Measurements from ENCODE around the gene TMEM51. TPM values are rescaled to one million over a fixed set of nuclear protein-coding genes. Genes with fewer than 3 reads are reported as not detected.
A peak's percentile ranks its signal among the peaks of the same experiment; 100 is the strongest.

The TMEM51 gene
- total RNA-seq, 1 experiment from 2014 or later: 21.4 TPM

DNA sequence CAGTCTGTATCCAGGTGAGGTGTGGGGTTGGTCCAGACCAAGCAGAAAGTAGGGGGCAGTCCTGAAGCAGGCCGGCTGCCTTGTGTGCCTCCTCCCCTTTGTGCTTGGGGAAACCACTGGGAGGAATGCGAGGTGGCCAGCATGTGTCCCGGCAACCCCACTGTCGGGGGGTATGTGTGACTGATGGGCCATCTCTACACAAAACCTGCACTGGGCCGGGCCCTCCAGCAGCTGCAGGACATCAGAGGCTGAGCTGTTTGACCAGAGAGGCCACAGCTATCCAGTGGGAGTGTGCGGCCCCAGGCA, 33.3 kb downstream of the TMEM51 start:
- H3K27ac ChIP-seq: peak overlapping the region; percentile 31
- no peaks in the 10 kb centered on the region for H3K36me3 ChIP-seq
- H3K9me3 ChIP-seq (replicated peaks): no peaks in the 10 kb centered on the region
- no peaks in the 10 kb centered on the region for H3K27me3 ChIP-seq
- peak; percentile 71 to 73 for DNase-seq
- peaks cover 38% of the 10 kb centered on the region for H3K4me1 ChIP-seq
- no peak overlapping the region for H3K4me3 ChIP-seq

DNA sequence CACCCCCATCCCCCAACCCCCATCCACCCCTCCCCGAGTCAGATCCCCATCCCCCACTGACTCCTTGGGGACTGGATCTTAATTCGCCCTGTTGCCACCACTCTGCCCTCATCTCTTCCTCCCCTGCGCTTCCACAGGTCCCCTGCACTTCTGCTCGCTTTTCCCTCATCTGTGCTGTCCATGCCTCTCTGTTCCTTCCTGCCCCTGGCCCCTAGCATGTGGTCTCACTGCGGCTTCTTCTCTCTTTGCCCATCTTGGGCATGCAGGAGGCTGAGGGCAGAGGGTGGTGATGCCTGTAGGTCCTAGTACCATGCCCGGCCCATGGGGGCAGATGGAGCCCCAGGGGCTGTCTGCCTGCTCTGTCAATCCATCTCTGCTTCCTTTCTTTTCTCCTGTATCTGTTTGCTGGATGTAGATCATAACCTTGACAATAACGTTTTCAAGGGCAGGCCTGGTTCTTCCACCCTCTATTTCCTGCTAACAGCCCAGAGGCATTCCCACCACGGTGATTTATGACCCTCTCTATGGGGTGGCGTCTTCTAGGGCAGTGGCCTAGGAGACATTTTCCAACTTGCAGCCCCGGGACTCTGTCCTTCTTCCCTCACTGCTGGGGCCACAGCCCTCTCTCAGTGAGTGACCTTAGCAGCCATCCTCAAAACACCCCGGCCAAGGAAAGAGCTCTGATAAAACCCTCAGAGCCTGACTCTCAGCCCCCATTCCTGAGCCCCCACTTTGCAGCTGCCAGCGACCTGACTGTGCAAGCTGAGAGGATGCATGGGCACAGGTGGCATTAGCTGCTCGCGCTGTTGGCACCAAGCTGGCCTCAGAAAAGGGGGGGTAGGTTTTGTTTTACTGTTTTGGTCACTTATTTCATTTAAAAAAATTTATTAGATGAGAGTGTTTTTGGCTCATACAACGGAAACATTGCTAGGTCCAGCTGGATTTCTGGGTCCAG, 33.9 kb downstream of the TMEM51 start:
- H3K4me3 ChIP-seq: peak overlapping the region; percentile 4; the same call in 1 of the 2 replicates
- H3K27me3 ChIP-seq: no peaks in the 10 kb centered on the region
- peak overlapping the region; percentile 60 for H3K27ac ChIP-seq
- no peaks in the 10 kb centered on the region for H3K9me3 ChIP-seq (replicated peaks)
- DNase-seq: peak; percentile 43 to 63
- H3K36me3 ChIP-seq: no peaks in the 10 kb centered on the region
- H3K4me1 ChIP-seq: peaks cover 38% of the 10 kb centered on the region

DNA sequence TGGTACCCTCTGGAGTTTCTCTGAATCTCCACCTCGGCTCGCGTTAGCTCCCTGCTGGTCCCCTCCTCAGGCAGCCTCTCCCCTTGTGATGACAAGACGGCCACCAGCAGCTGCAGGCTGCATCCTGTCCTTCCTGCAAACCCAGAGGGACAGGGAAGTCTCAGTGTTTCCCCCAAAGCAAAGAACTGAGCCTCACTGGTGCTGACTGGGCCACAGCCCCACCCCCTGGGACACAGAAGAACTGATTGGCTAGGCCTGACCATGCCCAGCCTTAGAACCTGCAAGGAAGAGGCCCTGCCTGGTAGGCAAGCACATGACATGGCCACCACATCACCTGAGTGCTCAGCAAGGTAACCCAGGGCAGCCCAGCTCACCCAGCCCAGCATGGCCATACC, 34.6 kb downstream of the TMEM51 start:
- no peaks in the 10 kb centered on the region for H3K9me3 ChIP-seq (replicated peaks)
- H3K4me1 ChIP-seq: peaks cover 42% of the 10 kb centered on the region
- H3K27ac ChIP-seq: peak overlapping the region; percentile 60
- peak; percentile 82 to 90 for DNase-seq
- H3K4me3 ChIP-seq: no peak overlapping the region; the same call in 1 of the 2 replicates
- H3K27me3 ChIP-seq: no peaks in the 10 kb centered on the region
- no peaks in the 10 kb centered on the region for H3K36me3 ChIP-seq

DNA sequence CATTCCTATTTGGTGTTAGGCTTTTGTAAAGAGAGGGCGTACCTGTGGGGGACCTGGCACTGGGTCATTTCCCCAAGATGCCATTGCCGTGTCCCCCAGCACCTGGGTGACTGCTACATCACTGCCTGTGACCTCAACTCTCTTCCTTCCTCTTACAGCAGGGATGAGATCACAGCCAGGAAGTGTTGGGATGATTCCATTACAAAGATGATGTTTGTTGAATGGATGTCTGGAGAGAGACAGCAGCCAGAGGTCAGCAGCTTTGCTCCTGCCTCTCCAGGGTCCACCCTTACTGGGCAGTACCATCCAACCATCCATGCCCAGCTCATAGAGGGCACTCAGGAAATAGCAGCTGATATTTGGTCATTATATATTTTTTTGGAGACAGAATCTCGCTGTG, 35.1 kb downstream of the TMEM51 start:
- Histone ChIP-seq H3K4me1 (peaks cover 43% of the 10 kb centered on the region), H3K36me3 (no peaks in the 10 kb centered on the region), H3K9me3 (replicated peaks) (no peaks in the 10 kb centered on the region), H3K27me3 (no peaks in the 10 kb centered on the region), H3K4me3 (no peak overlapping the region), H3K27ac (peak overlapping the region; percentile 60)
- no peak for DNase-seq

DNA sequence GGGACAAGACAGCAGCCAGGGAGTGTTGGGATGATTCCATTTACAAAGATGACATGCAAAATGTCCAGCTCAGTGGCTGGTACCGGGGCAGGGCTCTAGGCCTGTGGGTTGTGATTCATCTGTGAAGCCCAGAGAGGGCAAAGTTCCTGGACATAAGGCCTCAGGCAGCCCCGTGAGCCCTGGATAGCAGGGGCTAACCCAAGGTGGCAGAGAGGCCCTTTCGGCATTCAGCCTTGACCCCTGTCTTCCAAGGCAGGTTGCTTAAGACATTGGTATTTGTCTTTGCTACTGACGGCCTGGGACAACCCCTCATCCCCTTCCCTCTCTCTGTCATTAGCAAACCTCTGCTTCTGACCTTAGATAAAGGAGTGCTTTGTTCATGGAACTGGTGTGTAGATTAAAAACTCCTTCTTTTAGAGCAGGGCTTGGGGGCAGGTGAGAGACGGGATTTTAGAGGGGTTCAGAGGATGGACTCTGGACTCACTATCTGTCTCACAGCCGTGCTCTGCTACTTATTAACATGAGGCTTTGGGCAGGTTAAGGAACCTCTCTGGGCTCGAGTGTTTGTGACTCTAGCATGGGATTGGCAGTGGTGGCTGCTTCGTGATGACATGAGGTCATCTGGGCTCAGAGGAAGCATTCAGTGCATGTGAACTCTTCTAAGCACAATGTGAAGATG, 36.3 kb downstream of the TMEM51 start:
- no peaks in the 10 kb centered on the region for H3K36me3 ChIP-seq
- no peak overlapping the region for H3K4me3 ChIP-seq
- DNase-seq: no peak
- H3K27ac ChIP-seq: no peak overlapping the region
- no peaks in the 10 kb centered on the region for H3K27me3 ChIP-seq
- H3K9me3 ChIP-seq (replicated peaks): no peaks in the 10 kb centered on the region
- H3K4me1 ChIP-seq: peaks cover 43% of the 10 kb centered on the region

DNA sequence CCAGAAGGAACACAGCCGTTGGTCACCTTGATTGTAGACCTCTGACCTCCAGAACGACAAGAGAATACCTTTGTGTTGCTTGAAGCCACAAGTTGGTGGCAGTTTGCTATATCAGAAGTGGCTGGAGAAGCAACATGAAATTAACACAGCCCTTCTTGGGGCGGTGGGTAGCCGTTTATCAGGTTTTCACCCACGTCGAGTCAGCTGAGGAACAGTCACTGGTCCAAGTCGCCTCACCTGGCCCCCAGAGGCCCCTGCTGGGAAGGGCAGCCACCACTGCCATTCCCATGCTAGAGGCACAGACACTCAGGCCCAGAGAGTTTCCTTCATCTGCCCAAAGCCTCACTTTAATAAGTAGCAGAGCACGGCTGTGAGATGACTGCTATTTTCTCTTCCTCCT, 37.7 kb downstream of the TMEM51 start:
- no peak for DNase-seq
- no peak overlapping the region for H3K4me3 ChIP-seq
- no peak overlapping the region for H3K27ac ChIP-seq
- no peaks in the 10 kb centered on the region for H3K36me3 ChIP-seq
- H3K9me3 ChIP-seq (replicated peaks): no peaks in the 10 kb centered on the region
- H3K4me1 ChIP-seq: peaks cover 30% of the 10 kb centered on the region
- H3K27me3 ChIP-seq: no peaks in the 10 kb centered on the region

DNA sequence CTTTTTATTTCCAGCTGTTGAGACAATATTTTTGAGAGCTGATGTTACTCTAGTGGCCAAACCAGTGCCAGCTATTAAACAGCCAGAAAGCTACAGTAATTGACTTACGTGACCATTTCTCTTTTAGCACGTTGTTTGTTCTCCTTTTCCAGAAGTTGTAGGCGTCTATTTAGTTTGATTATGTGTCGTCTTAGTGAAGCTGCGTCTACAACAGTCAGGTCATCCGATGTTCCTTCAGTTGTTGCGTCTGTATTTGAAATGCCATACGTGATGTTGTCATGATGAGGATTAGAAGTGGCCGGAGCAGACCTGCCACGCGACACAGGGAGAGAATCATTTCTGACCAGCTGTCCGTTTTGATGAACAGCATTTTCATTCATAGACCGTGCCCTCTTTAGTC, 38.2 kb downstream of the TMEM51 start:
- H3K4me3 ChIP-seq: no peak overlapping the region
- H3K27ac ChIP-seq: no peak overlapping the region
- H3K4me1 ChIP-seq: peaks cover 24% of the 10 kb centered on the region
- H3K9me3 ChIP-seq (replicated peaks): no peaks in the 10 kb centered on the region
- H3K27me3 ChIP-seq: no peaks in the 10 kb centered on the region
- no peak for DNase-seq
- H3K36me3 ChIP-seq: no peaks in the 10 kb centered on the region

DNA sequence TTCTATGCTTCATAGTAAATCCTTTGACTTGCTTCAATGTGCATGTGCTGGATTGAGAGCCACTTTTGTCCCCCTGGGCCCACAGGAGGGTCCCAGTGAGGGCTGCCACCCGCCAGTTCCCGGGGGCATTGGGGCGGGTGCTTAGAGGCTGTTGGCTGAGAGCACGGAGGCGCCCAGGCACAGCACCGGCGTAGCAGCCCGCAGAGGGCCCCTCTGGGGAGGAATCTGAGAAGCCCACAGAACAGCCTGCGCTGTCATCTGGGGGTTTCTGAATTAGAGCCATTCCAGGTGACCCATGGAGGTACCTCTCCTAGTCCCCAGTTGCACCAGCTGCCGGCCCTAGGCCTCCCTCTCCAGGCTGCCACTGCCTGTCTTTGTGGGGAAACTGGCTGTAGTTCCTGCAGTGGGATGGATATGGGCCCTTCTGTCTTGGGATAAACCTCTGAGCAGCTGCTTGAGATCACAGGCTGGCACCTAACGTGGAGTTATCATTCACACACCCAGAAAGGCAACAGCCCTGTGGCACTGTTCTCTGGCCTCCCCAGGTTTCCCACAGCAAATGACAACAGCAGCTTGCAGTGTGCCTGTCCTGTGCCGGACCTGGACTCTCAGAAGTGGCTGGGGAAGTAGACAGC, 39.5 kb downstream of the TMEM51 start:
- H3K36me3 ChIP-seq: no peaks in the 10 kb centered on the region
- no peaks in the 10 kb centered on the region for H3K27me3 ChIP-seq
- H3K4me3 ChIP-seq: no peak overlapping the region
- no peak overlapping the region for H3K27ac ChIP-seq
- peak in 1 of 2 experiments; percentile 60 for DNase-seq
- no peaks in the 10 kb centered on the region for H3K9me3 ChIP-seq (replicated peaks)
- peaks cover 14% of the 10 kb centered on the region for H3K4me1 ChIP-seq

DNA sequence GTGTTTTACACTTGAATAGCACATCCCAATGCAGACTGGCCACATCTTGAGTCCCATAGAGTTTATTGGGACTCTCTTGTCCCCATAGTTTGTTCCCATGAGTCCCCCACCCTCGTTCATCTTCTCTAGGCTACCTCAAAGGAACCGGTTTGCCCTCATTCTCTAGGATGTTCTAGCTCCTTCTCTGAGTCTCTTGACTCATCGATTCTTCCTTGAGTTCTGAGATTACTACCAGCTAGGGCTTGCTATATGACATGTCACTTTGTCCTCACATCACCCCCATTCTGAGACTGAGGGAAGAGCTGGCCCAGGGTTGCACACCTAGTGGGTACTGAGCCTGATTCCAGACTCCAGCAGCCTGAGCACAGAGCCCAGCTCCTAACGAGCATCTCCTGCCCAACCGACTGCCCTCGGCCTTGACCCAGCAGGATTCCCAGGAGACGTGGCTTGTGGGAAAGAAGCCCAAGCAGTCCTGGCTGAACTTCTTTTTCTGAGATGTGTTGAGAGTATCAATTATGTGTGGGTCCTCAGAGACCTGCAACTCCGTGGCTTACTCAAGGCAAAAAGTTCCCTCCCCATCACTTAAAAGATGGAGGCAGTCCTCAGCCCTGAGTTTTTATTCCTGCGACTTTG, 42.0 kb downstream of the TMEM51 start:
- Histone ChIP-seq H3K4me1 (peaks cover 9% of the 10 kb centered on the region), H3K4me3 (no peak overlapping the region), H3K9me3 (replicated peaks) (no peaks in the 10 kb centered on the region), H3K36me3 (no peaks in the 10 kb centered on the region), H3K27me3 (no peaks in the 10 kb centered on the region), H3K27ac (no peak overlapping the region)
- DNase-seq: no peak

DNA sequence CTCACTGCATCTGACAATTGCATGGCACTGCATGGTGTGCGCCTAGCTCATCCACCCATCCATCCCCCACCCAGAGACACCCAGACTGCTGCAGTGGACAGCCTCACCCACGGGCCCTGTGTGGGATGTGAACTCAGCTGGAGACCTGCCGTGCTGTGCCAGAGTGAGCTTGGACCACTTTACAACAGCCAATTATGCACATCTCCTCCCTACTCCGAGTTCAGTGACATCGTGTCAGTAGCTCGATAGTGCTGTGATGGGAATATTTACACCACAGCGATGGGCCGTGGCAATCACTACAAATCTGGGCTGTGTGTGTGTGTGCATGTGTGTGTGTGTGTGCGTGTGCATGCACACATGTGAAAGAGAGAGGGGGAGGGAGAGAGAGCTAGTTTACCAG, 42.5 kb downstream of the TMEM51 start:
- peaks cover 12% of the 10 kb centered on the region for H3K4me1 ChIP-seq
- no peaks in the 10 kb centered on the region for H3K9me3 ChIP-seq (replicated peaks)

DNA sequence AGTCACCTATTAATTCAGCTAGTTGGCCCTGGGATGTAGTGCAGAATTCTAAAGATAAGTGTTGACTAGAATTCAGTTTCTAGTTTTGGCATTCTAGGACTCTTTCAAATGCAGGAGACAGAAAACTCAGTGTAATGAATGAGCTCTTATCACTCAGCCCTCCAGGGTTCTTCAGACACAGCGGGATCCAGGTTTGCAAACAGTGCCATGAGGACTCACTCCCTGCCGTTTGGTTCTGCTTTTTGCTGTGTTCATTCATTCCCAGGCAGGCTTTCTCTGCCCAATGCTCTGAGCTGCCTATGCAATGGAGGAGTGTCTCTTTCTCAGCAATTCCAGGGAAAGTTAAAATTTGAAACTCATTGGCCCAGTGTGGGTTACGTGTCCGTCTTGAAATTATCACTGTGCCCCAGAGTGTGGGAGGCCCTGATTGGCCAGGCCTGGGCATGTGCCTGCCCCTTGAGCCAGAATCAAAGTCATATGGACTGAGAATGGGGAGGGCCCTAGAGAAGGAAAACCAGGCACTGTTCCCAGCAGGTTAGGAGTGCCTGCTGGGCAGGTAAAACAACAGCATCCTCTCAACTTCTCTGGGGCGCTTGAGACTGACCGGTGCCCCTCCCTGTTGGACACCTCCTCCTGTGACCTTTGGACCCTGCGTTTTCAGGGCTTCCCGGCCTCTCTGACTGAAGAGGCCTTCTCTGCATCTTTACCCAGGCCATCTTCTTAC, 43.4 kb downstream of the TMEM51 start:
- Histone ChIP-seq H3K27ac (no peak overlapping the region), H3K27me3 (no peaks in the 10 kb centered on the region), H3K36me3 (no peaks in the 10 kb centered on the region), H3K4me3 (no peak overlapping the region), H3K9me3 (replicated peaks) (no peaks in the 10 kb centered on the region), H3K4me1 (peaks cover 12% of the 10 kb centered on the region)
- no peak for DNase-seq

More for the DNA sequence above, 42.5 kb downstream of the TMEM51 start:
- no peaks in the 10 kb centered on the region for H3K36me3 ChIP-seq
- no peak overlapping the region for H3K4me3 ChIP-seq
- H3K27ac ChIP-seq: no peak overlapping the region
- no peak for DNase-seq
- no peaks in the 10 kb centered on the region for H3K27me3 ChIP-seq

DNA sequence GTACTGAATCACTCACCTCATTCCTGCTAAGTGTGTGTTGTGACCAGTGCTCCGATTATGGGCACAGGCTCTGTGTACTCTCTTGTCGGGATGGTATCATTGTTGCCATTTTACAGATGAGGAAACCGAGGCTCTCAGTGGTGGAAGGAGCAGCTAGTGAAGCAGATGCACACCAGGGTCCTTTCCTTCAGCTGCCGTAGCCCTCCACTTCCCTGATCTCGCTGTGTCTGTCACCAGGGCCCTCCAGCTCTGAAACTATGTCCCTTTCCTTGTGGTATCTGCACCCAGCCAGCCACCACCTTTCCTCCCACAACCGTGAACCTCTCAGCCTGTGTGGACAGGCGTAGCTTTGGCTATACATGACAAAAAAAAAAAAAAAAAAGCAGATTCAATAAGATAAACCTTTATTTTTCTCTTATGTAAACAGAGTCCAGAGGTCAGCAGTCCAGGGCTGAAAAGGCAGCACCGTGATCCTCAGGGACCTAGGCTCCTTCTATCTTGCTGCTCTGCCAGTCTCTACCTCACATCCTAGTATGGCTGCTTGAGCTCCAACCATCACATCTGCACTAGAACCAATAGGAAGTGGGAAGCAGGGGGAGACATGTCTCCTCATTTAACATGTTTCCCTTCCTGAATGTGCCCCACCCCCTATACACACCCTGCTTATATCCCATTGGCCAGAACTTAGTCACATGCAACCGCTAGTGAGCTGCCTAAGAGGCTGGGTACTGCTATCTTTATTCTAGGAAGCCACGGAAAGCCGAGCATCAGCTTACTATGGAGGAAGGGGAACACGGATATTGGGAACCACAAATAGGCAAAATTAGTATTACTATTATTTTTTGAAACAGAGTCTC, 44.3 kb downstream of the TMEM51 start:
- Histone ChIP-seq H3K27me3 (no peaks in the 10 kb centered on the region), H3K27ac (no peak overlapping the region), H3K4me1 (peaks cover 12% of the 10 kb centered on the region), H3K4me3 (no peak overlapping the region), H3K9me3 (replicated peaks) (no peaks in the 10 kb centered on the region), H3K36me3 (no peaks in the 10 kb centered on the region)
- no peak for DNase-seq

DNA sequence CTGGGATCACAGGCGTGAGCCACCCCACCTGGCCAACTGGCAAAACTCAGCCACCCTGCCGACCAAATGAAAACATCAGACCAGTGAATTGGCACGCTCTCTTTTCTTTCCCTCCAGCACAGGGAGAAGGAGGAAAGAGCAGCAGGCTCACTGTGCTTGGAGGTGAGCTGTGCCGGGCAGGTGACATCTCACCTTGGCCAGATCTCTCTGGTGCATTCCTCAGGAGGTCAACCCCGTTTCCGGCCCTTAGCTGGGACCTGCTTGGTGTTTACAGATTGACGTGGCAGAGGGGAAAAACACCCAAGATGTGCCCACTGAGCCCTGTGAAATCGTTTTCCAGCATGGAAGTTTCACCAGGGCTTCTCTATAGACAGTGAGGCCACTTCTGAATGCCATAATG, 45.1 kb downstream of the TMEM51 start:
- DNase-seq: no peak

More for the DNA sequence above, 45.1 kb downstream of the TMEM51 start:
- Histone ChIP-seq H3K9me3 (replicated peaks) (no peaks in the 10 kb centered on the region), H3K36me3 (no peaks in the 10 kb centered on the region), H3K27me3 (no peaks in the 10 kb centered on the region), H3K4me3 (no peak overlapping the region), H3K27ac (no peak overlapping the region), H3K4me1 (peaks cover 8% of the 10 kb centered on the region)
